Ramos (cell line): ENCODE measurements around the gene SLC25A17.
"Not testable (repeated sequence)": the region's sequence is repeated elsewhere in the genome, so short reads cannot be mapped to it uniquely, and the experiment has no call there.

Source experiments
- in situ Hi-C: fragments of 300-500 bp; cut with MboI; formaldehyde crosslinking; loops from one replicate; pipeline ENCODE4 v1.14.3; 2022; ENCODE audit warnings: low sequenced_read_pairs; ENCODE audit not compliant: unreplicated experiment

The SLC25A17 gene

GRCh38 chr22:40819599-40820140, 524 bp upstream of the SLC25A17 start:
- in situ Hi-C loops, result no loop called here

DNA sequence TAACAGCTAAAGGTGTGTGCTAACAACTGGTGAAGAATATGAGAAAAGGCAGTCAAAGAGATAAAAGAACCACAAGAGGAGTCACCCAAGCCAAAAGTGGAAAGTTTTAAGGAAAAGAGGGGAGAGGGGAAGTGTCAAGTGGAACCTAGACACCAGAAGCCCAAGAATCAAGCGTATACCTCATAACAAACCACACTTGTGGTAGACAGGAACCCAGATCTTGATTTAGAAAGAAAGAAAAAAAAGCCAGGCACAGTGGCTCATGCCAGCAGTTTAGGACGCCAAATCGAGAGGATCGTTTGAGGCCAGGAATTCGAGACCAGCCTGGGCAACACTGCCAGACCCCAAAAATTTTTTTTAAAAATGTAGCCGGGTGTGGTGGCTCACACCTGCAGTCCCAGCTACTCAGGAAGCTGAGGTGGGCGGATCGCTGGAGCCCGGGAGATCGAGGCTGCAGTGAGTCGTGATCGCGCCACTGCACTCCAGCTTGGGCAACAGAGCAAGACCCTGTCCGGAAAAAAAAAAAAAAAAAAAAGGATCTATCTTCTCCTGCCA, 877 bp downstream of the SLC25A17 start:
- in situ Hi-C loops, result no loop called here

GRCh38 chr22:40817737-40818136, 1.4 kb downstream of the SLC25A17 start:
- in situ Hi-C loops, result no loop called here

DNA sequence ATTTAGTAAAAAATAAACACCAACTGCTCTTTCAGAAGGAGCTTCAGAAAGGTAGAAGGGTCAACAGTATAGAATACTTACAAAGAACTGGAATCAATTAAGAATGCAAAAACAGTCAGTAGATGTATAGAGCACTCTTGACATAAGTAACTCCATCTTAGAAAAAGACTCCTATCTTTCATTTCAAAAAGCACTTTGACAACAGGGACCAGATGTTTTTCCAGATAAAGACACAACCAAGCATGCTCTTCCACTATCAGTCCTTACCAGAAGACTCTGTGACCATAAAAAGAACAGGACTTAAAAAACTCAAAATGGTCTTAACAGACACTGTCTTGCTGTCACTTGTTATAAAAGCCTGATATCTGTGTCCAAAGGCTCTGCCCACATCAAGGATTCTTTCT, 5.2 kb downstream of the SLC25A17 start:
- in situ Hi-C loops, result no loop called here

DNA sequence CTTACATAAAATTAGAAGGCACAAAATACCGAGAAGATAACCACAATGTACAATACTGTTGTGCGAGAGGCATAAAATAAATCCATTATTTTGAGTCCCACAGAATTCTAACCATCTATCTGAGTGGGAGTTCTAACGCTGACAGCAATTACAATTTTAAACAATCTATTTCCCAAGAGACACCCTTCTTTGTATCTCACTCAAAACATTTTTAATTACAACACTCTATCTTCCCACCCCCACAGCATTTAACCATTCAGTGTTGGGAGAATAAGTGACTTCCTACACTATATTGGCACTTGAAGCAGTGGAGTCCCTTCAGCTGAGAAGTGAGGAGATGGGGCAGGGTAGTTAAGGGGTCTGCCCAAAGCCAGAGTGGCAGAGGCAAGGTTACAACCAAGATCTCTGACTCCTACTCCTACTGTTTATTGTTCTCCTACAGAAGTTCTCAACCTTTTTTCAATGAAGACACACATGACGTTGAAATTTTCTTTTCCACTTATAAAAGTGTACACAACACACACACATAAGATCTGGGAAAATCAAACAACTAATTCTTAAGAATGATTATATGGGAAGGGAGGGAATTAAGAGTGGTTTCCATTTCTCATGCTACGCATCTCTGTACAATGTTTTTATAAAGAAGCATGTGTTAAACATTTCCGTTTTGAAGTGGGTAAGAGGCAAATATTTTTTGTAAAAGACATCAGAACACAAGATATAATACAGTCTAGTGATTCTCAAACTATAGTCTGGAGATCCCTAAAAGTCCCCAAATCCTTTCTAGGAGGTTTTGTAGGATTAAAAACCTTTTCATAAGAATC, 10.9 kb downstream of the SLC25A17 start:
- in situ Hi-C loops, result no loop called here

DNA sequence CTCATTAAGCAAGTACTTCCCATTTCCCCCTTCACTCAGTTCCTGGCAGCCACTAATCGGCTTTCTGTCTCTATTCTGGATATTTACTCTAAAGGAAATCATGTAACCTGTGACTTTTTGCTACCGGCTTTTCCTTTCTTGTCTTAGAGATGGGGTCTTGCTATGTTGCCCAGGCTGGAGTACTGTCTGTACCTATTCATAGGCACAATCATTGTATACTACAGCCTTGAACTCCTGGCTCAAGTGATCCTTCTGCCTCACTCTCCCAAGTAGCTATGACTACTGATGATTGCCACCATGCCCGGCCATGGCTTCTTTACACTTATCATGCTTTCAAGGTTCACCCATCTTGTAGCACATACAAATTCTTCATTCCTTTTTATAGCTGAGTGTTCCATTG, 12.4 kb downstream of the SLC25A17 start:
- in situ Hi-C loops, result no loop called here

DNA sequence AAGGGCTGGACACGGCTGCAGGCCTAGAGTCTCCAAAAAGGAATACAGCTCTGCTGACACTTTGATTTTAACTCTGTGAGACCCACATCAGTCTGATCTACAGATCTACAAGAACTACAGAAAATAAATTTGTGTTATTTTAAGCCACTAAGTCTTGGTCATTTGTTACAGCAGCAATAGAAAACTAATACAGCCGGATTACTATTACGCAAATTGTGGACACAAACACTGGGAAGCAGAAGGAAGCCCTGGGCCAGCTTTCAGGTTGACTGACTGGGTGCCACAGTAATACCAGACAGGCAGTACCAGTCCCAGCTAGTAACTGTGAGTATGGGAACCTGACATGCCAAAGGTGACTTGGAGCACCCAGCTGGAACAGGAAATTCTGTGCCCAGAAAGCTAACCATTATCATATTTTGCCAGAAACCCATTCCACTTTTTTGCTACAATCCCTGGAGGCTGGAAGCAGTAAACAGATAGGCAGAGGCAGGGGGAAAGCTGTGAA, 13.4 kb downstream of the SLC25A17 start:
- in situ Hi-C loops, result no loop called here

GRCh38 chr22:40805239-40805638, 13.9 kb downstream of the SLC25A17 start:
- in situ Hi-C loops, result no loop called here

DNA sequence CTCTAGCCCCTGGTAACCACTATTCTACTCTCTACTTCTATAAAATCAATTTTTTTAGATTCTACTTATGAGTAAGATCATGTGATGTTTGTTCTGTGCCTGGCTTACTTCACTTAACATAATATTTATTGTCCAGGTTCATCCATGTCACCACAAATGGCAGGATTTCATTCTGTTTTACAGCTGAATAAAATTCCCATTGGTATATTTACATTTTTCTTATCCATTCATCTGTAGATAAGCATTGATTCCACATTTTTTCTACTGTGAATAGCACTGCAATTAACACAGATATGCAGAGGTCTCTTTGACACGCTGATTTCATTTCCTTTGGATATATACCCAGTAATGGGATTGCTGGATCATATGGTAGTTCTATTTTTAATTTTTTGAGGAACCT, 15.8 kb downstream of the SLC25A17 start:
- in situ Hi-C loops, result no loop called here

DNA sequence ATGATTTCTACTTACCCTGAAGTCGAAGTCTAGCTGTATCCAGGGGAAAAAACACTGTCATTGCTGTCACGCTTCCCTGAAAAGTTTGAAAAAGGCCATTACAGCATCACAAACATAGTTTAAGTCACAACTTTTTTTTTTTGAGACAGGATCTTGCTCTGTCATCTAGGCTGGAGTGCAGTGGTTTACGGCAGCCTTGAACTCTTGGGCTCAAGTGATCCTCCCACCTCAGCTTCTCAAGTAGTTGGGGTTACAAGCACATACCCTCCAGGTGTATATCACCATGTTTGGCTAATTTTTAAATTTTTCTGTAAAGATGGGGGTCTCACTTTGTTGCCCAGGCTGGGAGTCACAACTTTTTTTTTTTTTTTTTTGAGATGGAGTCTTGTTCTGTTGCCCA, 20.1 kb downstream of the SLC25A17 start:
- in situ Hi-C loops, result no loop called here

- in situ Hi-C loops, result no loop called here
Measured at GRCh38 chr22:40797427-40797826, 21.7 kb downstream of the SLC25A17 start.

DNA sequence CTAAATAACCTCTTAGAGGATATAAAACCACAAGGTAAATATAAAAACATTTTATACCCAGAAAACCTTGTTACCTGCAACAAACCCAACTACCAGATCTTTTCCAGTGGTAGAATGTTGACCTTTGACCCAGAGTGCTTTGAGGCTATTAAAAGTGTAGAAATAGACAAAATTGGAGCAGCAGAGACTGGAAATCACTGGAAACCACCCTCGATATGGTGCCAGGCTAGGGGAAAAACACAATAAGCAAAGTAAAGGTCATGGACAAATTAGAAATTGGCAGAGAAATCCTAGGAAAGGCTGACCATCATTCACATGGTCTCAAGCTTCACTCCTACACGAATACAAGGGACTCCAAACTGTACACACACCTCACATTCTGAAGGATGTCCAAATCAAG, 26.7 kb downstream of the SLC25A17 start:
- in situ Hi-C loops, result no loop called here

GRCh38 chr22:40791241-40791640, 27.9 kb downstream of the SLC25A17 start:
- in situ Hi-C loops, result no loop called here

DNA sequence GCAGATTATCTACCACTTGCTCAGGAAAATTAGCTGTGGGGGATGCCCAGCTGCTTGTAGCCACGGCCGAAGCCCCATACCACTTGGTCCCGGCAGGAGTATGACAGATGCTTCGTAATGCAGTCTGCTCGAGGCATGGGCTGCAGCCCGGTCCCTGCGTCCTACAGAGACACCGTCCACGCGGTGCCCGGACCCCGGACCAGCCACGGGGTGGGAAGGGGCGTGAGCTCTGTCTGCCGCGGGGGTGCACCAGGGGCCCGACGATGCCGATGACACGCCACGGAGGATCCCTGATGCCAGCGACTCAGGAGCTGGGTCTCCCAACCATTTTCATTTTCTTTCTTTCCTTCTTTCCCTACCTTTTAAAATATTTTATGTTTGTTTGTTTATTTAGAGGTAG, 30.0 kb downstream of the SLC25A17 start:
- in situ Hi-C loops, result no loop called here

DNA sequence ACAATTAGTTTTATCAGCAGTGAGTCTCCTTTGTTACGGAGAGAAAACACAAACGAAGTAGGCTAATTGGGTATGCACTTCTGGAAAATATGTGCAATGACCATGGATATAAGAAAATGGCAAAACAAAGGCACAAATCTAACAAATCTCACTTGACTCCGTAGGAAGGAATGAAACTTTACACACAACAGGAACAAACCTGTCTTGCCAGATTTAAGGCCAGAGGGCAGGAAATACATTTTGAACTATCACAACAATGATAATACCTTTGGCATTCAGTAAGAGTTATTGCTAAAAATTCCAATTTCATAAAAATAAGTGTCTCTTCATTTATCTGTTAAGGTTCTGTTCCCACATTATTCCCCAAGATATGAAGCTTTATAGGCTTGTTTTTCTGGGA, 36.6 kb downstream of the SLC25A17 start:
- in situ Hi-C loops, result no loop called here

GRCh38 chr22:40781749-40782148, 37.4 kb downstream of the SLC25A17 start:
- in situ Hi-C loops, result not testable (repeated sequence)

DNA sequence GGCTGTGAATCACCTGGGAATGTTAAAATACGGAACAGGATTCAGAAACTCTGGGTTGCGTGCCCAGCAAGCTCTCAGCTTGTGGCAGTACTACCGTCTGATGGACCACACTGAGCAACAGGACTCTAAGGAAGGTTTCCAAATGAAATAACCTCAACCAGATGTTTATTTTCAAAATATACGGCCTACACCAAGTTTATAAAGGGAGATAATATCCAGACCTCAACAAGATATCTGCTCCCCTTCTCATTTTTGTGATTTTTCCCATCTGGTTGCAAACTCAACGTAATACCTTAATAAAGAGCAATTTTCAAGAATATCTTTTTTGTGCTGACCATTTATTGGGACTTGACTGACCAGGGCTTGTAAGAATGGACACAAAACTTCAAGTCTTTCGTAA, 49.4 kb downstream of the SLC25A17 start:
- in situ Hi-C loops, result no loop called here

DNA sequence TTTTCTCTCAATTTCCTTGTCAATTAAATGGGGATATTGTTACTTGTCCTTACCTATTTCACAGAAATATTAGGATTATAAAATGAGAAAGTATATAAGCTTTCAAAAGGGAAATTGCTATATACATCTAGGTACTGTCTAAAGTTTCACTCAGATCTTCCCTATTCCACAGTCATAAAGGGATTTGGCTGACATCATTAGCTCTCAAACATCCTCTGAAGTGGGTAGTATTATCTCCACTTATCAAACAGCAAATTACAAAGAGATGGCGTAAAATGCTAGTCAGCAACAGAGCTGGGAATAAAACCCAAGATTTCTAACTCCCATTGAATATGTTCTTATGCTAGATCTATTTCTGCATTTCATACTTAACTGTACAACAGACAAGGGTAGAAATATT, 50.9 kb downstream of the SLC25A17 start:
- in situ Hi-C loops, result no loop called here

DNA sequence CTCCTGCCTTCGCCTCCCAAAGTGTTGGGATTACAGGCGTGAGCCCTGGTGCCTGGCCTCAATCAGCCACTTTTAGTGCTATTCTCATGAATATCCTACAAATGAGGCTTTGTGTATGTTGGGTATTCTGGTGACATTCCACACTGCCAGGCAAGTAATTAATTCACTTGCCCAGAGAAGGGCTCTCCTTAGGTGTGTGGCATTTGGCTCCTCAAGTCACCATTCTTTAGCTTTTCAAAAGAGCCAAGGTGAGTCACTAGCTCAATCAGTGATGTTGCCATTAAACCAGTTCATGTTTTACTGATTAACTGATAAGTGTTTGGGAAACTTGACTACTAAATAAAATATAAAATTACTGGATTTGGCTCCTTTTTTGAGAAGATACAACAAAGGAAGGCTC, 52.2 kb downstream of the SLC25A17 start:
- in situ Hi-C loops, result no loop called here

- in situ Hi-C loops, result no loop called here
Measured at GRCh38 chr22:40764763-40765441, 54.2 kb downstream of the SLC25A17 start.

- in situ Hi-C loops, result no loop called here
Measured at GRCh38 chr22:40759294-40759840, 59.8 kb downstream of the SLC25A17 start.
